Heart right ventricle (tissue), 16 donors: ENCODE measurements around the gene IRF5. TPM values are rescaled to one million over a fixed set of nuclear protein-coding genes. Genes with fewer than 3 reads are reported as not detected.
A peak's percentile ranks its signal among the peaks of the same experiment; 100 is the strongest.

Source experiments
- ATAC-seq, 8 donors: fragments of 200-7000 bp; cut with Tn5 transposase; one replicate each; pipeline ENCODE4 v1.9.1; 2020; ENCODE audit warnings: mild to moderate bottlenecking in 8 of 8, moderate library complexity in 8 of 8, moderate number of reproducible peaks in 1 of 8
- DNase-seq, 2 donors: peaks; one replicate each; pipeline ENCODE4 v3.0.0-alpha.2; 2020
- H3K27ac ChIP-seq, 10 donors: fragments of 200-600 bp; sonication (generic) in 2 of 10; one replicate each; pipeline versions ENCODE4 v1.5.0 to v1.8.0; 2020 to 2022; ENCODE audit warnings: mild to moderate bottlenecking in 3 of 10
- H3K27me3 ChIP-seq, 7 donors: fragments of 200-600 bp; one replicate each; pipeline ENCODE4 v1.8.0; 2021 to 2022; ENCODE audit warnings: mild to moderate bottlenecking in 2 of 7
- H3K36me3 ChIP-seq, 9 donors: fragments of 200-600 bp; sonication (generic) in 1 of 9; one replicate each; pipeline versions ENCODE4 v1.5.0 to v1.8.0; 2020 to 2022; ENCODE audit warnings: mild to moderate bottlenecking in 2 of 9
- H3K4me1 ChIP-seq, 9 donors: fragments of 200-600 bp; sonication (generic) in 1 of 9; one replicate each; pipeline versions ENCODE4 v1.5.0 to v1.8.0; 2020 to 2022; ENCODE audit warnings: mild to moderate bottlenecking in 4 of 9
- H3K4me3 ChIP-seq, 10 donors: fragments of 200-600 bp; sonication (generic) in 2 of 10; one replicate each; pipeline versions ENCODE4 v1.5.0 to v1.8.0; 2020 to 2022; ENCODE audit warnings: mild to moderate bottlenecking in 7 of 10, moderate library complexity in 2 of 10
- H3K9me3 ChIP-seq, 11 donors: fragments of 200-600 bp in 10 of 11; sonication (generic) in 2 of 11; one replicate each; pipeline versions ENCODE4 v1.5.0 to v1.8.0; 2013 to 2022; ENCODE audit warnings: mild to moderate bottlenecking in 2 of 11, control low read depth in 1 of 11, moderate library complexity in 1 of 11
- CTCF ChIP-seq, 9 donors: fragments of 200-600 bp; sonication (generic) in 2 of 9; IDR thresholded peaks; one replicate each; pipeline versions ENCODE4 v1.5.0 to v1.8.0; 2021 to 2022; ENCODE audit warnings: antibody characterized with exemption in 9 of 9, mild to moderate bottlenecking in 5 of 9, moderate library complexity in 1 of 9
- WGBS, 2 donors: extraction: QIAGEN DNeasy Blood & Tissue Kit; methylation state at CpG; one replicate each; pipeline ENCODE4 v1.1.7; 2013; ENCODE audit warnings: inconsistent platforms in 1 of 2; 5-methylcytosine and 5-hydroxymethylcytosine counted together
- intact Hi-C, 10 donors: fragments of 100-400 bp; cut with DNase I; formaldehyde crosslinking; loops; one replicate each; pipeline versions ENCODE4 v1.11.1 to v1.14.2; 2022
- long read RNA-seq, 3 donors: library from polyadenylated mRNA; unstranded; transcript quantifications; one replicate each; pipeline ENCODE4 v2.0.0, GENCODE V29; 2020 to 2021
- polyA plus RNA-seq, 2 donors: library from polyadenylated mRNA; stranded (reverse); fragments of 200-250 nt; gene quantifications; one replicate each; pipeline ENCODE4 v1.2.3, GENCODE V29; 2013
- total RNA-seq, 10 donors: library from RNA; stranded (reverse); fragmentation: NEBNext Ultra II Directional in 3 of 10; extraction: Animal tissue kit (Norgen Biotek cat#: 25700) in 3 of 10; gene quantifications; one replicate each; pipeline versions ENCODE4 v1.2.1 to v1.2.4, GENCODE V29; 2021 to 2023
- donor health status: Arrhythmogenic right ventricular cardiomyopathy.
- donor health status: ischemic (EF 13 %, LVEDD 7.1; RV severe dilation, severe dysfunction).
- donor health status: healthy with polysubstance abuse.
- donor health status: DM: no; HTN: yes; CAD: no.
- donor health status: DM: no; HTN: no; CAD: no.
- donor health status: ischemic (EF 25% LVEDD 6.9; RV normal size, moderate dysfunction).
- donor health status: ischemic (EF 25% LVEDD 5.7; RV mildly dilated, moderate dysfunction).
- donor health status: healthy.
- donor health status: DM: yes; HTN: yes; CAD: no.
- donor health status: Ischemic cardiomyopathy.
- donor health status: ischemic (EF 35%, LVEDD 5.7; RV mildly dilated, moderate dysfunction).
- donor health status: nonischemic (EF 11% LVEDD 7.7; RV severe dilation, severe dysfunction).
- donor health status: DM: yes; HTN: yes; CAD: no.
- donor health status: PGD.
- donor health status: ischemic (EF 29% LVEDD 5.4; RV normal size, mild dysfunction).
- donor health status: nonischemic (EF 23%, LVEDD 6.1; RV moderate dilation, normal function).

IRF5 gene
- total RNA-seq (1 to 10 TPM in 6 of 10 donors, under 1 TPM in 4; 0.46 to 6.6 (median 1.4) TPM), polyA plus RNA-seq (1 to 10 TPM; 1.3 to 2.8 TPM)
- long read RNA-seq, donor 1, partial matches to known transcripts: 1 of 3 reads
- long read RNA-seq, donor 1, other reads (novel, unspliced or antisense): 2 of 3 reads
- long read RNA-seq, donor 2, partial matches to known transcripts: 4 of 5 reads
- long read RNA-seq, donor 2, other reads (novel, unspliced or antisense): 0 of 5 reads
- long read RNA-seq, donor 3, partial matches to known transcripts: 1 of 1 reads
- long read RNA-seq, donor 3, other reads (novel, unspliced or antisense): 0 of 1 reads

GRCh38 chr7:128937647-128938543 is at the start of gene IRF5:
IRF5 (plus strand) TSS chr7:128937927; CDS start chr7:128942082, 4,155 bp downstream.
- ATAC-seq (peak in 5 of 8 donors; percentile 22 to 50 (median 37)), DNase-seq (peak in 1 of 2 donors; percentile 55)
- Histone ChIP-seq H3K4me3 (peak within 1 kb of the TSS; percentile 21 to 77 (median 56)), H3K27ac (peak within 1 kb of the TSS in 4 of 10 donors; percentile 40 to 89 (median 42)), H3K27me3 (peaks cover 0 to 85% (median 50%) of the 10 kb centered on the region in 7 donors), H3K4me1 (peaks cover 0 to 72% (median 13%) of the 10 kb centered on the region in 9 donors), H3K36me3 (peaks cover 0 to 5% (median 0%) of the 10 kb centered on the region in 9 donors), H3K9me3 (no peaks in the 10 kb centered on the region)
- no peak for TF ChIP-seq CTCF (IDR thresholded peaks at IDR 0.05)
- 1 to 2% methylated on average over 77 to 83 of the region's 83 CpGs for WGBS, 2 donors
- intact Hi-C loops: no loop called here

- Histone ChIP-seq H3K27me3 (peaks cover 11 to 40% (median 13%) of the 10 kb centered on the region in 7 donors), H3K4me1 (peaks cover 0 to 11% (median 0%) of the 10 kb centered on the region in 9 donors), H3K27ac (no peak overlapping the region), H3K4me3 (no peak overlapping the region), H3K9me3 (no peaks in the 10 kb centered on the region), H3K36me3 (no peaks in the 10 kb centered on the region)
- no peak for ATAC-seq
- intact Hi-C loops: loop anchor here in 4 of 10 donors (5.0 to 10.0 kb wide), 4 partner anchors 93 to 416 kb away; partner anchors contain the start of gene CCDC136 (in 1 of the 4)
- TF ChIP-seq CTCF (IDR thresholded peaks at IDR 0.05): no peak
- 88 to 89% methylated on average over 7 of the region's 7 CpGs for WGBS, 2 donors
- no peak for DNase-seq
These were observed 49.5 kb upstream of the IRF5 start for GRCh38 chr7:128888039-128888755.

- intact Hi-C loops: loop anchor here in 4 of 10 donors (5.0 to 10.0 kb wide), 4 partner anchors 94 to 416 kb away; partner anchors contain the start of gene CCDC136 (in 1 of the 4)
- DNase-seq (no peak), ATAC-seq (no peak)
- no peaks in the 10 kb centered on the region for H3K9me3 ChIP-seq
- H3K36me3 ChIP-seq: no peaks in the 10 kb centered on the region
- H3K4me3 ChIP-seq: no peak overlapping the region
- peaks cover 0 to 7% (median 0%) of the 10 kb centered on the region in 9 donors for H3K4me1 ChIP-seq
- TF ChIP-seq CTCF (IDR thresholded peaks at IDR 0.05): no peak
- H3K27ac ChIP-seq: no peak overlapping the region
- WGBS, 2 donors: 82 to 88% methylated on average over 10 to 11 of the region's 11 CpGs
- peaks cover 11 to 40% (median 13%) of the 10 kb centered on the region in 7 donors for H3K27me3 ChIP-seq
These were observed 49.0 kb upstream of the IRF5 start for GRCh38 chr7:128888756-128889095.
